ENCODE results near the gene OR1J2.

DNA sequence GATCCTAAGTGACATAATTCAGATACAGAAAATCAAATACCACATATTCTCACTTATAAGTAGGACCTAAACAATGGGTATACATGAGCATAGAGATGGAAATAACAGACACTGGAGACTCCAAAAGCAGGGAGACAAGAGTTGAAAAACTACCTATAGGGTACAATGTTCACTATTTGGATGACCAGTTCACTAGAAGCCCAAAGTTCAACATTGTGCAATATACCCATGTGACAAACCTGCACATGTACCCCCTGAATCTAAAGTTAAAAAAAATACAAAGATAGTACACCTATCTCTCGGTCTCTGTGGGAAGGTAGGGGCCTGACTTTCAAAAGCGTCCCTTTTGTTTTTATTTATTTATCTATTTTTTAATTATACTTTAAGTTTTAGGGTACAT, 28.2 kb downstream of the OR1J2 start:
- TF ChIP-seq, protein P1, sequence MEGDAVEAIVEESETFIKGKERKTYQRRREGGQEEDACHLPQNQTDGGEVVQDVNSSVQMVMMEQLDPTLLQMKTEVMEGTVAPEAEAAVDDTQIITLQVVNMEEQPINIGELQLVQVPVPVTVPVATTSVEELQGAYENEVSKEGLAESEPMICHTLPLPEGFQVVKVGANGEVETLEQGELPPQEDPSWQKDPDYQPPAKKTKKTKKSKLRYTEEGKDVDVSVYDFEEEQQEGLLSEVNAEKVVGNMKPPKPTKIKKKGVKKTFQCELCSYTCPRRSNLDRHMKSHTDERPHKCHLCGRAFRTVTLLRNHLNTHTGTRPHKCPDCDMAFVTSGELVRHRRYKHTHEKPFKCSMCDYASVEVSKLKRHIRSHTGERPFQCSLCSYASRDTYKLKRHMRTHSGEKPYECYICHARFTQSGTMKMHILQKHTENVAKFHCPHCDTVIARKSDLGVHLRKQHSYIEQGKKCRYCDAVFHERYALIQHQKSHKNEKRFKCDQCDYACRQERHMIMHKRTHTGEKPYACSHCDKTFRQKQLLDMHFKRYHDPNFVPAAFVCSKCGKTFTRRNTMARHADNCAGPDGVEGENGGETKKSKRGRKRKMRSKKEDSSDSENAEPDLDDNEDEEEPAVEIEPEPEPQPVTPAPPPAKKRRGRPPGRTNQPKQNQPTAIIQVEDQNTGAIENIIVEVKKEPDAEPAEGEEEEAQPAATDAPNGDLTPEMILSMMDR (IDR thresholded peaks at IDR 0.05): no peak
- TF ChIP-seq POLR2A (IDR thresholded peaks at IDR 0.05): no peak
